ENCODE measurements around the gene MYOF. TPM values are rescaled to one million over a fixed set of nuclear protein-coding genes. Genes with fewer than 3 reads are reported as not detected.
"Not testable (repeated sequence)": the region's sequence is repeated elsewhere in the genome, so short reads cannot be mapped to it uniquely, and the experiment has no call there.

MYOF gene
- total RNA-seq, 1 donor from 2014 or later: 68.2 TPM

DNA sequence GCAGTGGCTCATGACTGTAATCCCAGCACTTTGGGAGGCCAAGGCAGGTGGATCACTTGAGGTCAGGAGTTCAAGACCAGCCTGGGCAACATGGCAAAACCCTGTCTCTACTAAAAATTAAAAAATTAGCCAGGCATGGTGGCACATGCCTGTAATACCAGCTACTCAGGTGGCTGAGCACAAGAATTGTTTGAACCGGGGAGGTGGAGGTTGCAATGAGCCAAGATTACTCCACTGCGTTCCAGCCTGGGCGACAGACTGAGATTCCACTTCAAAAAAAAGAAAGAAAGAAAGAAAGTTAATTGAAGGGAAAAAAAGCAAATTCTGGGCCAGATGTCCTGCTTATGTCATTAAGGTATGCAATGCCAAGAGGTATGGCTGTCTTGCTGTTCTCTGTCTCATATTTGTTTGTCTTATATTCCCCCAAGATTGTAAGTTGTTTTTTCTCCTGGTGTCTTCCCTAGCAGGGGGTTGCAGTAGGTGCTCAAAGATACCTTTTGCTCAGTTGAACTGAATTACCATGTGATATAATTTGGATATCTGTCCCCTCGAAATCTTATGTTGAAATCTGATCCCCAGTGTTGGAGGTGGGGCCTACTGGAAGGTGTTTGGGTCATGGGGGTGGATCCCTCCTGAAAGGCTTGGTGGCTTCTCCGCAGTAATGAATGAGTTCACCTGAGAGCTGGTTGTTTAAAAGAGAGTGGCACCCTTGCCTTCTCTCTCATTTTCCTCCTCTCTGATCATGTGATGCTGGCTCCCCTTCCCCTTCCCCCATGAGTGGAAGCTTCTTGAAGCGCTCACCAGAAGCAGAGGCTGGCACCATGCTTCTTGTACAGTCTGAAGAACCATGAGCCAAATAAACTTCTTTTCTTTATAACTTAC lies 60.9 kb downstream of the MYOF start:
- Histone ChIP-seq H3K9me3 (no peaks in the 10 kb centered on the region), H3K4me1 (peaks cover 18 to 33% of the 10 kb centered on the region in 2 donors), H3K27ac (peak overlapping the region; percentile 72 to 82), H3K36me3 (peaks cover 13 to 25% of the 10 kb centered on the region in 2 donors), H3K27me3 (no peaks in the 10 kb centered on the region), H3K4me3 (no peak overlapping the region)
- intact Hi-C loops (cut with DNase I): loop anchor here (1.0 to 2.0 kb wide), 2 partner anchors 14 to 44 kb away; no protein-coding TSS in a partner anchor
- no peak for TF ChIP-seq CTCF (IDR thresholded peaks at IDR 0.05)
- peak in 1 of 2 donors; percentile 43 for DNase-seq (ENCODE audit: low spot score in 2 of 2)

GRCh38 chr10:93420091-93420490 lies 62.0 kb downstream of the MYOF start:
- DNase-seq (ENCODE audit: low spot score in 2 of 2): no peak
- no peak overlapping the region for H3K4me3 ChIP-seq
- peaks cover 3 to 21% of the 10 kb centered on the region in 2 donors for H3K36me3 ChIP-seq
- H3K27me3 ChIP-seq: no peaks in the 10 kb centered on the region
- TF ChIP-seq CTCF (IDR thresholded peaks at IDR 0.05): no peak
- intact Hi-C loops (cut with DNase I): loop anchor here (1.0 to 2.0 kb wide), 2 partner anchors 15 to 43 kb away; no protein-coding TSS in a partner anchor
- H3K9me3 ChIP-seq: no peaks in the 10 kb centered on the region
- peak overlapping the region; percentile 72 to 82 for H3K27ac ChIP-seq
- H3K4me1 ChIP-seq: peaks cover 18 to 33% of the 10 kb centered on the region in 2 donors

DNA sequence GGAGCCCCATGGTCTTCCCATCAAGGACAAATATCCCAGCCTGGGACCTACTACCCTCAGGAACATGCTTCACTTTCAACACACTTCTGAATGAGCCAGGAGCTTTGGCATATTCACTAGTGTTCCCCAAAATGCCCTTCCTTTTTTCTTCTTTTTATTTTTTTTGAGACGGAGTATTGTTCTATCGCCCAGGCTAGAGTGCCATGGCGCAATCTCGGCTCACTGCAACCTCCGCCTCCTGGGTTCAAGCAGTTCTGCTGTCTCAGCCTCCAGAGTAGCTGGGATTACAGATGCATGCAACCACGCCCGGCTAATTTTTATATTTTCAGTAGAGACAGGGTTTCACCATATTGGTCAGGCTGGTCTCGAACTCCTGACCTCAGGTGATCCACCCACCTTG lies 63.1 kb downstream of the MYOF start:
- H3K4me3 ChIP-seq; DNase-seq (ENCODE audit: low spot score in 2 of 2); intact Hi-C loops (cut with DNase I); H3K27me3 ChIP-seq; H3K9me3 ChIP-seq: not testable (repeated sequence)
- H3K4me1 ChIP-seq: peaks cover 18 to 33% of the 10 kb centered on the region in 2 donors
- peak overlapping the region; percentile 15 to 72 for H3K27ac ChIP-seq
- peaks cover 3 to 16% of the 10 kb centered on the region in 2 donors for H3K36me3 ChIP-seq

DNA sequence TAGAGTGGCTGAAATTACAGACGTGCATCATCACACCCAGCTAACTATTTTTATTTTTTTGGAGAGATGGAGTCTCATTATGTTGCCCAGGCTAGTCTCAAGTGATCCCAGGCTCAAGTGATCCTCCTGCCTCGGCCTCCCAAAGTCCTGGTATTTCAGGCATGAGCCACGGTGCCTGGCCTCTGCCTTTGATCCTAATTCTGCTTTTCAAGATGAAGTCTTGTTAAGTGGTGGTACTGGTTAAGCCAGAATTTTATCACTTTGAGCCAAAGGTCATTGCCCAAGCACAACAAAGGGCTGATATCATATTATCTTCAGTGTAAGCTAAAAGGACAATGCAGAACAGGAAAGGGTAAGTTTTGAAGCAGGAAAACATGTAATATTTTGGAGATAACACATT lies 64.2 kb downstream of the MYOF start:
- no peak overlapping the region for H3K27ac ChIP-seq
- intact Hi-C loops (cut with DNase I): no loop called here
- H3K4me1 ChIP-seq: peaks cover 18 to 33% of the 10 kb centered on the region in 2 donors
- no peak overlapping the region for H3K4me3 ChIP-seq
- no peak for DNase-seq (ENCODE audit: low spot score in 2 of 2)
- H3K9me3 ChIP-seq: no peaks in the 10 kb centered on the region
- no peak for TF ChIP-seq CTCF (IDR thresholded peaks at IDR 0.05)
- H3K36me3 ChIP-seq: peaks cover under 1 to 19% of the 10 kb centered on the region in 2 donors
- H3K27me3 ChIP-seq: no peaks in the 10 kb centered on the region

GRCh38 chr10:93417266-93417665 lies 64.9 kb downstream of the MYOF start:
- H3K36me3 ChIP-seq: peaks cover 0 to 17% of the 10 kb centered on the region in 2 donors
- no peaks in the 10 kb centered on the region for H3K9me3 ChIP-seq
- no peak overlapping the region for H3K4me3 ChIP-seq
- H3K27me3 ChIP-seq: no peaks in the 10 kb centered on the region
- DNase-seq (ENCODE audit: low spot score in 2 of 2): no peak
- intact Hi-C loops (cut with DNase I): no loop called here
- no peak for TF ChIP-seq CTCF (IDR thresholded peaks at IDR 0.05)
- H3K27ac ChIP-seq: no peak overlapping the region
- peaks cover 16 to 30% of the 10 kb centered on the region in 2 donors for H3K4me1 ChIP-seq

DNA sequence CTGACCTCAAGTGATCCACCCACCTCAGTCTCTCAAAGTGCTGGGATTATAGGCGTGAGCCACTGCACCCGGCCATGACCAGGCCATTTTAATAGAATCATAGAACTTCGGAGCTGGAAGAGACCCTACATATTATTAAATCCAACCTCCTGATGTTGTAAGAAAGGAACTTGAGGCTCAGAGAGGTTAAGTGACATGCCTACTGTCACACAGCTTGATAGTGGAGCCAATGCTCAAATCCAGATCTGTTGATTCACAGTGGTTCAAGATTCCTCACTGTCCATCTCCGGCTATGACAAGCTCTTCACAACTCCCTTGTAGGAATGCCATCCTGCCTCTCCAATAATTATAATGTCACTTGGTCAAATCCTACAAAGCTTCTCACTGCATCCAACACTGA lies 65.3 kb downstream of the MYOF start:
- DNase-seq (ENCODE audit: low spot score in 2 of 2): no peak
- H3K27ac ChIP-seq: no peak overlapping the region
- H3K36me3 ChIP-seq: peaks cover 0 to 17% of the 10 kb centered on the region in 2 donors
- TF ChIP-seq CTCF (IDR thresholded peaks at IDR 0.05): no peak
- H3K4me1 ChIP-seq: peaks cover 11 to 28% of the 10 kb centered on the region in 2 donors
- no peaks in the 10 kb centered on the region for H3K27me3 ChIP-seq
- intact Hi-C loops (cut with DNase I): no loop called here
- H3K4me3 ChIP-seq: no peak overlapping the region
- no peaks in the 10 kb centered on the region for H3K9me3 ChIP-seq
